Stimulated activated CD4-positive, alpha-beta T cell treated with anti-CD3 and anti-CD28 coated beads, TNF-alpha, amount 100 ng/mL, for 1 hour (primary cell): ENCODE measurements around the gene MSLN.
"Not testable (repeated sequence)": the region's sequence is repeated elsewhere in the genome, so short reads cannot be mapped to it uniquely, and the experiment has no call there.

Experiments
- DNase-seq, 3 donors: peaks; one replicate each; pipeline ENCODE4 v3.0.0-alpha.2; 2020; ENCODE audit warnings: low read depth in 3 of 3, low spot score in 1 of 3

MSLN gene

GRCh38 chr16:734208-734980 is 26.1 kb upstream of the MSLN start:
- DNase-seq: no peak

DNA sequence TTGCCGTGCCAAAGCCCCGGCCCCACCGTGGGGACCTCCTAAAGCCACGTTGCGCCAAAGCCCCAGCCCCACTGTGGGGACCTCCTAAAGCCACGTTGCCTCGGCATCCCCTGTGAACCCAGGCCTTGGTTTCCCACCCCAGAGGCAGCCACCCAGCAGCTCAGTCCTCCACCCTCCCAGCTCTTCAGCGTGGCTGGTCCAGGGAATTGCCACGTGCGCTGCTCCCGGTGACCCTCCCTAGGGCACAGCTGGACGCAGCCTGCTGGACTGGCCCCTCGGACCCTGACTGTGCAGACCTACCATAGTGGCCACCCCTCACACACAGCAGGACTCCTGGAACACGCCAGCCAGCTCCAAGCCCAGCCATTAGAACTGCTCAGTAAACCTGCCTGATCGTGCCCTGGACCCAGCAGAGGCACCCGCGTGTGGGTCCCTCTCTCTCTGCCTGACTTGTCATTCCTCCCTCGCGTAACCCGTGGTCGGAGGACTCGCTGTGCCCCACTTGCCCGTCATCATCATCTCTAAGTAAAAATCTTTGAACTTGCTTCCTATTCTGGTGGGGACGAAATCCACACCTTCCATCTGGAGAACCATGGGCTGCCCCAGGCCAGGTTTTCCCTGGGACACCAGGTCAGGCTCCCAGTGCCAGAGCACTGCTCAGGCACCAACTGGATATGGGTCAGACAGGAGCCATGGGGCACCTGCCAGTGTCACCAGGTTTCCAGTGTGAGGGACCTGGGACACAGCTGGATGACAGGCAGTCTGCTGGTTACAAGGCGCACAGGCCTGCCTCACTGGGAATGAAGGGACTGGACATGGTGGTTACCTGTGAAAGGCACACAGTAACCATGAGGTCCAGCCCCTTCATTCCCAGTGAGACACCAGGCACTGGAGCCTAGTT is 25.3 kb upstream of the MSLN start:
- DNase-seq: no peak

DNA sequence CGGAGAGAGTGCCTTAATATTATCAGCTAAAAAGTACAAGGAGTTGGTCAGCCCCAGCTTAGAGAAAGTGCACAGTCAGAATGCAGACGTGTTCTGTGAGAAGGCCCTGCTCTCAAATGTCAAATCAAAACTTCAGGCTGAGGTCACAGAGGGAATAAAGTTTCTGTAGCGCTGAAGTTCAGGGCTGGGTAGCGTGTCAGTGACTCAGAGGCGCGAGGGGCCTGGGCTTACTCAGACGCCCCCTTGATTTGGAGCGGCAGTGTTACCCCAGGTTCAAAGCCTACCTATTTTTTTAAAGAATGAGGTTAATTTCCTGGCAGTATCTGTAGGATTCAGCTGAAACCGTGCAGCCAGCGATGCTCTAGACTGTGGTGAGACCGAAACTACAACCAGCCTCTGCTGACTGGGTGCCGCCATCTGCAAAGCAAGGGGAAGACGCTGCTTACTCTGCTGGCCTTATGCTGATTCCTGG is 24.5 kb upstream of the MSLN start:
- no peak for DNase-seq

- no peak for DNase-seq
Measured at GRCh38 chr16:736936-737481, 23.5 kb upstream of the MSLN start.

DNA sequence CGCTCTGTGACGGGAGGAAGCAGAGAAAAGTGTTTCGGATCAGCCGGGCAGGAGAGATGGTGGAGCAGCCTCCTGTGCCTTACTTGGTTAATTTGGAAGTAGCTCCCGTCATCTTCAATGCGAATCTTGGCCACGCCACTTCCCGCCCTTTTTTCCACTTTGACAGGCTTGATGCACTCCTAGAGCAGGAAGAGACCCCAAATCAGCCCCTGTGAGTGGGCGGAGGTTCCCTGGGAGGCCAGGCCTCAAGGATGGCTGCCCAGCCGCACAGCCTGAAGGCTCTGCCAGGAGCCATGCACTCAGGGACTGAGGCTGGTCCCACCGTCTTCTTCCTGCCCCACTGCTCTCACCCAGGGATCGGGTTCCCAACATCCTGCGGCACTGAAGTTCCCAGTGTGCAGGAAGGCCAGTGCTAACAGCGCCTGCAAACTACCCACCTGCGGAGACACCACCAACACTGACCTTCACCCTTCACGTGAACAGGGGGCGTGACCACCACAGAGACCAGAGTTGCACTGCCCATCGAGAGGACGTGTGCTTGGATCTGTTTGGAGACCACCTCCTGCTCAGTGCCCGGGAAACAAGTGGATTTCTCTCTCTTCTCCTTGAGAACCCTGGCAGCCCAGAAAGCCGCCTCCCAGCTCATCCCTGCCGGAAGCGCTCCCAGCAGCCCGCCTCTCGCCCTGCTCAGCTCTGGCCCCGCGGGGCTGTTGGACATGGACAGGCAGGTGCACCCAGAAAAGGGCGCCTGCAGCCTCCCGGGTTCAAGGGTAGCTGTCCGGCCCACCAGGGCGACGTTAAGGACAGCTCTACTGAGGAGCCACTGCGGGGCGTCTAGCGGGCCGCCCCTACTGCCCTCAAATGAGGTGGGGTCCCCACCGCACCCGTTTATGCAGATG is 20.7 kb upstream of the MSLN start:
- no peak for DNase-seq

DNA sequence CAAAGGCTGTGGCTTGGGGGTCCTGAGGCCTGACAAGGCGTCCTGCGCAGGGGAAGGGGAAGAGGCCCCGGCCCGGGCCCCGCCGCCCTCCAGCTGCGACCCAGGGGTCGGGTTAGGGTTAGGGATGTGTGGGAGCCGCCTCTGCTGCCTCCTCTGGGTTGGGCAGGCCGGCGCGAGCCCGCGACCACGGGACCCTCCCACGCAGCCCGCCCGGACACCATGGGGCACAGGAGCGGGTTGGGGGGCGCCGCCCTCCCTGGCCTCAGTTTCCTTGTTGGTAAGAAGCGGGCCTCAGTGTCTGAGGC is 20.1 kb upstream of the MSLN start:
- no peak for DNase-seq

GRCh38 chr16:740764-741505 is 19.6 kb upstream of the MSLN start, which contains the start of gene CIAO3:
Gene CIAO3, minus strand, starts transcription at chr16:740997. Its CDS starts 12 bp downstream, at chr16:740985.
- peak; percentile 81 to 93 (median 91) for DNase-seq

- no peak for DNase-seq
Measured at GRCh38 chr16:741986-742629, 18.4 kb upstream of the MSLN start.

DNA sequence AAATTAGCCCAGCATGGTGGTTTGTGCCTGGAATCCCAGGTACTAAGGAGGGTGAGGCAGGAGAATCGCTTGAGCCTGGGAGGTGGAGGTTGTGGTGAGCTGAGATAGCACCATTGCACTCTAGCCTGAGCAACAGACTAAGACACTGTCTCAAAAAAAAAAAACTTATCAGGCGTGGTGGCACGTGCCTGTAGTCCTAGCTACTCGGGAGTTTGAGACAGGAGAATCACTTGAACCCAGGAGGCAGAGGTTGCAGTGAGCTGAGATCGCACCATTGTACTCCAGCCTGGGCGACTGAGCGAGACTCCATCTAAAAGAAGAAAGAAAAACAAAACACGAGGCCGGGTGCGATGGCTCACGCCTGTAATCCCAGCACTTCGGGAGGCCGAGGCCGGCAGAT is 17.6 kb upstream of the MSLN start:
- DNase-seq: not testable (repeated sequence)

DNA sequence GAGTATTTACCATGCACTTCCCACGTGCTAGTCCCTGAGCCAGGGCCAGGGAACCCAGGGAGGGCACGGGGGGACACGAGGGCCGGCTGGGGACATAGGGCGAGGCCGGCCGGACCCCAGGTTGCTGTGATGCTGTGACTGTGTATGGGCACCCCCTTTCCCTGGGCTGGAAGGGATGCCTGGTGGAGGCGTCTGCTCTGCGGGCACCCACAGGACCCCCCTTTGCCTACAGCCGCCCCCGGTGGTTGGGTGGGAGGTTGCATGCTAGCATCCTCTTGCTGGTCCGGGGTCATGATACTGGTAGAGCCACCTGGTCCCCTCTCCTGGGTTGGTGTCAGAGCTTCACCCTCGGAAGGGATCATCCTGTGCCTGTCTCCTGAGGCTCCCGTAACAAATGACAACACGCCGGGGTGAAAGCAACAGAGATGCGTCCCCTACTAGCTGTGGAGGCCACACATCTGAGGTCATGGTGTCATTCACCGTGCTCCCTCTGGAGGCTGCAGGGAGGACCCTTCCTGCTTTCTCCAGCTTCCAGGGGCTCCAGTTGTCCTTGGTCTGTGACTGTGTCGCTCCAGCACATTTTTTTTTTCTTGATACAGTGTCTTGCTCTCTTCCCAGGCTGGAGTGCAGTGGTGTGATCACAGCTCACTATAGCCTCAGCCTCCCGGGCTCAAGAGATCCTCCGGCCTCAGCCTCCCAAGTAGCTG is 16.6 kb upstream of the MSLN start:
- no peak for DNase-seq

DNA sequence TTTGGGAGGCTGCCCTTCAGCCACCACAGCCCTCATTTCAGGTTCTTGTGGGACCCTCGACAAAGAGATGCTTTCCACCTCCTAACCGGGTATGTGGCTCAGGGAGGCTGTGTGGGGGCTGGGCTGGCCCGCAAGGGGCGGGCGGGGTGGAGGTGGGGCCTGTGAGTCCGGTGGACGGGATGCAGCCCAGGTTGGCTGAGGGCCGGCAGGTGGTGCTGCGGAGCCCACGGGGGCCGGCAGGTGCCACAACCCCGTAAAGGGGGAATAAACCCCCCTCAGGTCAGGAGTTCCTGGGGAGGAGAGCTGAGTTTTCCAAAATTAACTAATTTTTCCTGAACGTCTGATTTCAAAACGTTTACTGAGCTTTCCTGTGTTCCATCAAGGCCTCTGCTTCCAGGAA is 14.8 kb upstream of the MSLN start:
- no peak for DNase-seq

GRCh38 chr16:746637-747036 is 13.9 kb upstream of the MSLN start:
- DNase-seq: no peak

DNA sequence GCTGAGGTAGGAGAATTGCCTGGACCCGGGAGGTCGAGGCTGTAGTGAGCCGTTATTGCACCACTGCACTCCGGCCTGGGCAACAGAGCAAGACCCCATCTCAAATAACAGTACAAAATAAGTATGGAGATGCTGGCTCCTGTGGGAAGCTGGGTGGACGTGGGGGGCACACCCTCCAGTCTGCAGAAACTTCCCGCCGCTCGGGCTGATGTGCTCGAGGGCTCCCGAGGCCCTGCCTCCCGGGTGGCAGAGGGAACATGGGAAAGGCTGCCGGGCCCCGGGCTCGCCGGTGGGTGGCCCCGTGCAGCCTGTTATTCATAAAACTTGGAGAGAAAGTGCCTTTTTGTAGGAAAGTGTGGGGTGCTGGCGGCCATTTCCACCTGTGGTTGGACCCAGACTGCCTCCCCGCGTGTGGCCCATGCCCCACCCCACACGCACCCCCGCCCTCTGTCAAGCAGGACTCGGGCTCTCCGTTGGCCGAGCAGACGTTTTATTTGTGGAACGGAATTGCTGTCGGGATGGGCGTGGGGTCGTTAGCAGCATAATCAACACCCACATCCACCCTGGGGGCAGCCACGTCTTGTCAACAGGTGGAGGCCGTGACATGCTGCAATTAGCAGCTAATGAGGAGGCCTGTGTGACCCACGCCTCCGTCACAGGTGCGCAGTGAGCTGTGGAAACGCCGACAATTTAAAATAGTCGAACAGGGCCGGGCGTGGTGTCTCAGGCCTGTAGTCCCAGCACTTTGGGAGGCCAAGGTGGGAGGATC is 12.4 kb upstream of the MSLN start:
- no peak for DNase-seq

DNA sequence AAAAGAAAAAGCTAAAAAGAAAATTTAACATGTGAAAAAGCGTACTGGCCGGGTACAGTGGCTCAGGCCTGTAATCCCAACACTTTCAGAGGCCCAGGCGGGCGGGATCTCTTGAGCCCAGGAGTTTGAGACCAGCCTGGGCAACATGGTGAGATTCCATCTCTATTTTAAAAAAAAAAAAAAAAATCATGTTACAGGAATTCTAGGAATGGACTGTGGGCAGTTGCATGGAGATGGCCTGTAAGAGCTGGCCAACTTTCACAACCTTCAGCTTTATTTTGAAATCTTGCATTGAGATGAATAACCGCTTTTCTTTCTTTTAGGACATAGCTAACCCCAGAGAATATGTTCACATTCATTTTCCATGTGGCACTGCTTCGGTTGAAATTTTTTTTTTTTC is 11.5 kb upstream of the MSLN start:
- no peak for DNase-seq

GRCh38 chr16:750485-750884 is 10.0 kb upstream of the MSLN start:
- no peak for DNase-seq

GRCh38 chr16:751152-752006 is 9.2 kb upstream of the MSLN start:
- no peak for DNase-seq

GRCh38 chr16:752007-752312 is 8.6 kb upstream of the MSLN start:
- DNase-seq: no peak
